ENCODE measurements around the gene S100P.

S100P gene

DNA sequence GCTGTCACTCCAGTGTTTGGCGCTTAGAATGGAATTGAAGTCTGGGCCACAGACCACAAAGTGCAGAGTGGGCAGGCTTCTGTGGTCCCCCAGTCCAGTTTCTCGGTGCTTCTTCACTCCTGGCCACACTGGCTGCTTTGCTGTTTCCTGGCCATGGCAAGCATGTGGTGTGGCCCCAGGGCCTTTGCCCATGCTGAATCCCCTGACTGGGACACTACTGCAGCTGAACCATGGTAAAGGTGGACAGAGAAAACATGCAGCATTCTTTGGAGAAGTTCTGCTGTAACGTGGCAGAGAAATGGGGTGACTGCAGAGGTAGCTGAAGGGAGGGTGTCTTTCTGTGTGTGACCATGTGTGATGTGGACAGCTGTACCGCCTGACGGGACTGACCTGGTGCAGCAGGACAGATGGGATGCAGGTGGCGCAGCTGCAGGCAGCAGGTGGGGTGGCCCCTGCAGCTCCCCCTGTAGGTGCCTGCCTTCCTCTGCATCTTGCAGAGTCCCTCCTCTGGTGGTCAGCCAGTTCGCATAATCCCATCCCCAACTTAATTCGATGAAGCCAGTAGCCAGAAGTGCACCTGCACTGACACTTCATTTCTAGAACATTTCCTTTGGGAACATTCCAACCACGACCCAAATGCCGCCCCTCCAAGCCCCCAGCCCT, 13.2 kb upstream of the S100P start:
- H4K20me1 ChIP-seq (ENCODE audit: insufficient read depth, low read length) = no peaks in the 10 kb centered on the region
- TF ChIP-seq, protein P1, sequence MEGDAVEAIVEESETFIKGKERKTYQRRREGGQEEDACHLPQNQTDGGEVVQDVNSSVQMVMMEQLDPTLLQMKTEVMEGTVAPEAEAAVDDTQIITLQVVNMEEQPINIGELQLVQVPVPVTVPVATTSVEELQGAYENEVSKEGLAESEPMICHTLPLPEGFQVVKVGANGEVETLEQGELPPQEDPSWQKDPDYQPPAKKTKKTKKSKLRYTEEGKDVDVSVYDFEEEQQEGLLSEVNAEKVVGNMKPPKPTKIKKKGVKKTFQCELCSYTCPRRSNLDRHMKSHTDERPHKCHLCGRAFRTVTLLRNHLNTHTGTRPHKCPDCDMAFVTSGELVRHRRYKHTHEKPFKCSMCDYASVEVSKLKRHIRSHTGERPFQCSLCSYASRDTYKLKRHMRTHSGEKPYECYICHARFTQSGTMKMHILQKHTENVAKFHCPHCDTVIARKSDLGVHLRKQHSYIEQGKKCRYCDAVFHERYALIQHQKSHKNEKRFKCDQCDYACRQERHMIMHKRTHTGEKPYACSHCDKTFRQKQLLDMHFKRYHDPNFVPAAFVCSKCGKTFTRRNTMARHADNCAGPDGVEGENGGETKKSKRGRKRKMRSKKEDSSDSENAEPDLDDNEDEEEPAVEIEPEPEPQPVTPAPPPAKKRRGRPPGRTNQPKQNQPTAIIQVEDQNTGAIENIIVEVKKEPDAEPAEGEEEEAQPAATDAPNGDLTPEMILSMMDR (IDR thresholded peaks at IDR 0.05; ENCODE audit: low read length) = no peak
- no peak for TF ChIP-seq EZH2 (IDR thresholded peaks at IDR 0.05; ENCODE audit: borderline replicate concordance, low read length)

DNA sequence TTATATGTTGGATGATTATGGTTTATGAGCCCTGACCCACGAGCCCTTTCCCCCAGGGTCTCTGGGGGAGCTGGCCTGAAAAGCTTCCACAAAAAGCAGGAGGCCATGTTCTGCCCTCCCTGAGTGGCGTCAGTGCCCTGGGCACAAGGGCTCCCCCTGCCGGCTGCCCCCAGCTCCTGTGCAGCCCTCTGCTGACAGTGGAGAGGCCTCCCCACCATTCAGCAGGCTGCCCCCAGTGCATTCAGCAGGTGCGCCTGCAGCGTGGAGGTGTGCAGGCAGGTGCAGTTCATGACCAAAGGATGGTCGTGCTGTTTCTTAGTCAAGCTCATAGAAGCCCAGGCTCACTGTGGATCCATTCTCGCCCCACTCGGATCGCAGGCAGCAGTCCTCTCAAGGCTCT, 12.5 kb upstream of the S100P start:
- Histone ChIP-seq H2AFZ (ENCODE audit: low read length) (no peak overlapping the region), H3K4me2 (ENCODE audit: low read length) (no peak overlapping the region), H3K36me3 (ENCODE audit: insufficient read depth, low read length) (peaks cover 3% of the 10 kb centered on the region), H3K9me3 (ENCODE audit: low read length) (no peaks in the 10 kb centered on the region), H3F3A (ENCODE audit: insufficient read depth, low read length) (no peaks in the 10 kb centered on the region), H3K79me2 (ENCODE audit: insufficient read depth, low read length) (no peaks in the 10 kb centered on the region), H3K27me3 (ENCODE audit: insufficient read depth, low read length) (no peaks in the 10 kb centered on the region), H3K4me1 (ENCODE audit: insufficient read depth, low read length, severe bottlenecking) (peaks cover 9% of the 10 kb centered on the region), H3K9ac (ENCODE audit: low read length) (no peak overlapping the region), H3K9me2 (ENCODE audit: low read depth, low read length) (no peaks in the 10 kb centered on the region), H3K27ac (ENCODE audit: low read depth, low read length, poor library complexity, severe bottlenecking) (no peak overlapping the region), H3K4me3 (ENCODE audit: low read depth, low read length, poor library complexity, severe bottlenecking) (no peak overlapping the region), H4K20me1 (ENCODE audit: insufficient read depth, low read length) (no peaks in the 10 kb centered on the region)
- TF ChIP-seq, protein P1 (IDR thresholded peaks at IDR 0.05; ENCODE audit: low read length) = peak; percentile 59
- TF ChIP-seq EZH2 (IDR thresholded peaks at IDR 0.05; ENCODE audit: borderline replicate concordance, low read length) = no peak

More for the DNA sequence above, 13.2 kb upstream of the S100P start:
- Histone ChIP-seq H3K4me1 (ENCODE audit: insufficient read depth, low read length, severe bottlenecking) (peaks cover 16% of the 10 kb centered on the region), H3K27ac (ENCODE audit: low read depth, low read length, poor library complexity, severe bottlenecking) (no peak overlapping the region), H3K36me3 (ENCODE audit: insufficient read depth, low read length) (peaks cover 10% of the 10 kb centered on the region), H3K9me3 (ENCODE audit: low read length) (no peaks in the 10 kb centered on the region), H2AFZ (ENCODE audit: low read length) (no peak overlapping the region), H3K79me2 (ENCODE audit: insufficient read depth, low read length) (peaks cover under 1% of the 10 kb centered on the region; the same call in 1 of the 2 replicates), H3F3A (ENCODE audit: insufficient read depth, low read length) (no peaks in the 10 kb centered on the region), H3K27me3 (ENCODE audit: insufficient read depth, low read length) (no peaks in the 10 kb centered on the region), H3K9ac (ENCODE audit: low read length) (no peak overlapping the region), H3K4me2 (ENCODE audit: low read length) (no peak overlapping the region), H3K9me2 (ENCODE audit: low read depth, low read length) (no peaks in the 10 kb centered on the region), H3K4me3 (ENCODE audit: low read depth, low read length, poor library complexity, severe bottlenecking) (no peak overlapping the region)

DNA sequence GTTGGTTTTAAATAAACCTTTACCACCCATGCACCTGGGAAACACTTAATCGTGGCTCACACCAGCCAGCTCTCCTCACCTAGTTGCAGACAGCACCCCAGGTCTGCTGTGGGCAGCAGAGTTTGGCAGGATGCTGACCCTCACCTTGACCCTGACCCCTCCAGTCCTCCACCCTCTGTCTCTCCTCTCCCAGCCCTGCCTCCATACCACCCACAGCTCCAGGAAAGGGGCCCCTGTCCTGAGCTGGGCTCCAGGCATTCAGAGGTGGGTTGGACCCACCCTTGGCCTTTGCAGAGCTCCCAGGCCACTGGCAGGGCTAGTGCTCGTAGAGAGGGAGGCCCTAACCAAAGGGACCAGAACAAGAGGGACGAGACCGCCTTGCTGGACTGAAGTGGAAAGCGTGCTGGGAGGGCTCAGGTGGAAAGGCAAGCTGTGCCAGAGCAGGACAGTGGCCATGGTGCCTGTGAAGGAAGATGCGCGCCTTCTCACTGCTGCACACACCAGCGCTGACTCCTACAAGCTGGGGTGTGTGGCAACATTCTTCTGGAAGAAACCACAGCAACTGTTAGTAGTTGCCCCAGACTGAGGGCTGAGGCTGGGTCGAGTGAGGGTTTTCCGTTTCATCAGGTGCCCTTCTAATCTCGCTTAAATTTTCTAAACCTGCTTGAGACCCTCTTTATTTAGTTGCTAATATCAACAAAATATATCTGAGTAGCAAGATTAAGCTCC, 10.7 kb upstream of the S100P start:
- Histone ChIP-seq H3K36me3 (ENCODE audit: insufficient read depth, low read length) (no peaks in the 10 kb centered on the region; the same call in 1 of the 2 replicates), H3K9me3 (ENCODE audit: low read length) (no peaks in the 10 kb centered on the region), H3K4me2 (ENCODE audit: low read length) (no peak overlapping the region), H3F3A (ENCODE audit: insufficient read depth, low read length) (no peaks in the 10 kb centered on the region), H2AFZ (ENCODE audit: low read length) (no peak overlapping the region), H3K9ac (ENCODE audit: low read length) (no peak overlapping the region), H3K4me3 (ENCODE audit: low read depth, low read length, poor library complexity, severe bottlenecking) (no peak overlapping the region), H3K79me2 (ENCODE audit: insufficient read depth, low read length) (no peaks in the 10 kb centered on the region), H3K27ac (ENCODE audit: low read depth, low read length, poor library complexity, severe bottlenecking) (no peak overlapping the region), H3K27me3 (ENCODE audit: insufficient read depth, low read length) (no peaks in the 10 kb centered on the region), H3K4me1 (ENCODE audit: insufficient read depth, low read length, severe bottlenecking) (no peaks in the 10 kb centered on the region), H4K20me1 (ENCODE audit: insufficient read depth, low read length) (no peaks in the 10 kb centered on the region), H3K9me2 (ENCODE audit: low read depth, low read length) (no peaks in the 10 kb centered on the region)
- TF ChIP-seq, protein P1 (IDR thresholded peaks at IDR 0.05; ENCODE audit: low read length) = no peak
- TF ChIP-seq EZH2 (IDR thresholded peaks at IDR 0.05; ENCODE audit: borderline replicate concordance, low read length) = no peak

Data from OCI-LY1 (cell line).